Epithelial cell of proximal tubule (primary cell): Measurements from ENCODE around the gene CGB2. TPM values are rescaled to one million over a fixed set of nuclear protein-coding genes. Genes with fewer than 3 reads are reported as not detected.
"Not testable (repeated sequence)": the region's sequence is repeated elsewhere in the genome, so short reads cannot be mapped to it uniquely, and the experiment has no call there.

Source experiments
- DNase-seq: peaks from one replicate; pipeline ENCODE4 v3.0.0-alpha.2; 2011; ENCODE audit warnings: low read depth
- H3K4me3 ChIP-seq: 2 replicates; pipeline ENCODE4 v1.5.1; 2011; ENCODE audit warnings: low read depth, mild to moderate bottlenecking, low read length
- total RNA-seq: library from RNA; depleted of rRNA; stranded (reverse); fragments of >200 nt; gene quantifications from 2 replicates; pipeline ENCODE4 v1.2.3, GENCODE V29; 2015
- TF ChIP-seq, protein P1 (sequence below): conservative IDR thresholded peaks from 2 replicates; pipeline ENCODE4 v1.5.1; 2012; ENCODE audit warnings: low read depth, mild to moderate bottlenecking, low read length

Gene CGB2
- total RNA-seq = not detected in 2 replicates

DNA sequence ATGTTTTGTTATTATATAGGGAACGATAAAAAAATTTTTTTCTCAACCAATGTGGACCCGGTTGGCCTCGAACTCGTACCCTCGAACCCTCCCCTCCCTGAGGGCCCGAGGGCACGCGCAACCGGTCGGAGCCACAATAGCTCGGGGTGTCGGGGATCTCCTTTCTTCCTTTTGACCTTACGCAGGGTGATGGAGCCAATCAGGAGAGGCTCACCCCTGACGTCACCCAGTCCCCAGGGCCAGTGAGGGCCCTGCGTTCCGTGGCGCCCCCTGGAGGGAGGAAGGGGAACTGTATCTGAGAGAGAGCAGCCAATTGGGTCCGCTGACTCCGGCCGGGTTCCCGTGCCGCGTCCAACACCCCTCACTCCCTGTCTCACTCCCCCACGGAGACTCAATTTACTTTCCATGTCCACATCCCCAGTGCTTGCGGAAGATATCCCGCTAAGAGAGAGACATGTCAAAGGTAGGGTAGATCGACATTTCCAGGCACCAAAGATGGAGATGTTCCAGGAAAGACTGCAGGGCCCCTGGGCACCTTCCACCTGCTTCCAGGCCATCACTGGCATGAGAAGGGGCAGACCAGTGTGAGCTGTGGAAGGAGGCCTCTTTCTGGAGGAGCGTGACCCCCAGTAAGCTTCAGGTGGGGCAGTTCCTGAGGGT is at the start of gene CGB2:
Gene CGB2, plus strand, starts transcription at position 249 of the 660 bp plus-strand sequence. Its CDS starts 206 bp downstream, at position 455.
- TF ChIP-seq, protein P1, sequence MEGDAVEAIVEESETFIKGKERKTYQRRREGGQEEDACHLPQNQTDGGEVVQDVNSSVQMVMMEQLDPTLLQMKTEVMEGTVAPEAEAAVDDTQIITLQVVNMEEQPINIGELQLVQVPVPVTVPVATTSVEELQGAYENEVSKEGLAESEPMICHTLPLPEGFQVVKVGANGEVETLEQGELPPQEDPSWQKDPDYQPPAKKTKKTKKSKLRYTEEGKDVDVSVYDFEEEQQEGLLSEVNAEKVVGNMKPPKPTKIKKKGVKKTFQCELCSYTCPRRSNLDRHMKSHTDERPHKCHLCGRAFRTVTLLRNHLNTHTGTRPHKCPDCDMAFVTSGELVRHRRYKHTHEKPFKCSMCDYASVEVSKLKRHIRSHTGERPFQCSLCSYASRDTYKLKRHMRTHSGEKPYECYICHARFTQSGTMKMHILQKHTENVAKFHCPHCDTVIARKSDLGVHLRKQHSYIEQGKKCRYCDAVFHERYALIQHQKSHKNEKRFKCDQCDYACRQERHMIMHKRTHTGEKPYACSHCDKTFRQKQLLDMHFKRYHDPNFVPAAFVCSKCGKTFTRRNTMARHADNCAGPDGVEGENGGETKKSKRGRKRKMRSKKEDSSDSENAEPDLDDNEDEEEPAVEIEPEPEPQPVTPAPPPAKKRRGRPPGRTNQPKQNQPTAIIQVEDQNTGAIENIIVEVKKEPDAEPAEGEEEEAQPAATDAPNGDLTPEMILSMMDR = peak; percentile 45
- not testable (repeated sequence) for DNase-seq, H3K4me3 ChIP-seq

GRCh38 chr19:48982280-48982679 is 49.4 kb upstream of the CGB2 start:
- DNase-seq = no peak
- TF ChIP-seq, protein P1 = no peak
- H3K4me3 ChIP-seq = no peak overlapping the region

DNA sequence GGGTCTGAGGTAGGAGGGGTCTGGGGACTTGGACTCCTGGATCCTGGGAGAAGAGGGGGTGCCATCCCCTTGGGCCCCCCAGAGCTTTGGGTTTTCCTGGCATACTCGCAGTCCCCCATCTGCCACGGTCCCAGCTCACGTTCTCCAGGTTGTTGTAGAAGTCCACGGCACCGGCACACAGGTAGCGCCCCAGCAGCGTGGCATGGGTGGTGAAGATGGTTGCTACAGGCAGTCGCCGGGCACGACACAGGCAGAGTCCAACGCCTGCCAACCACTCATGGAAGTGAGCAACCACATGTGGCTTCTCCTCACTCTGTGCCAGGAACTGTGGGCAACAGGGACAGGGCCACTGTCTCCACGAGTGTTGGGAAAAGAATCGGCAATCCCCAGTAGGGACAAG is 46.0 kb upstream of the CGB2 start:
- H3K4me3 ChIP-seq = no peak overlapping the region
- TF ChIP-seq, protein P1 = no peak
- no peak for DNase-seq

DNA sequence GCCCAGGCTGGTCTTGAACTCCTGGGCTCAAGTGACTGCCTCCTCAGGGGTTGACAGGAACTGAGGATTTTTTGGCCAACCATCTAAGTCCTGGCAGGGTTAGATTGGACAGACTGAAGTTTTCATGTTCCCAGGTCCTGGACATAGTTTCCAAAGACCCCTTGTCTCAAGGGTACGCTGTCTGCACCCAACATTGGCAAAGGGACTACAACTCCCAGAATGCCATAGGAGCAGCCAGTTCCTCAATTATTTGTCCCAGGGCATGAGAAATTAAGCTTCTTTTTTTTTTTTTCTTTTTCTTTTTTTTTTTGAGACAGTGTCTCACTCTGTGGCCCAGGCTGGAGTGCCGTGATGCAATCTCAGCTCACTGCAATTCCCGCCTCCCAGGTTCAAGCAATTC is 45.5 kb upstream of the CGB2 start:
- TF ChIP-seq, protein P1 = no peak
- DNase-seq = no peak
- H3K4me3 ChIP-seq = no peak overlapping the region

DNA sequence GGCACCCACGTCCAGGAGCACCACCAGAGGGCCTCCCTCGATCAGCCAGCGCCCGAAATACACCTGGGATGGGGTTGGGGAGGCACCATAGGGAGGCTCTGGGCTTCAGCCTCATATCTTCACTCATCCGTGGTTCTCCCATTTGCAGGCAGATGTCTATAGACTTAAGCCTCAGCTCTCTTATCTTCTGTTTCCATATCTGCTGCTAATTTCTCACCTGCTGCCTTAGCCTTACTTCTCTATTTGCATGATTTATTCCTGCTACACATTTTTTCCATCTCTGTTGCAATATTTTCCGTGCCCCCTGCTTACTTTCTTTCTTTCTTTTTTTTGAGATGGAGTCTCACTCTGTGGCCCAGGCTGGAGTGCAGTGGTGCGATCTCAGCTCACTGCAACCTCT is 44.4 kb upstream of the CGB2 start:
- DNase-seq = no peak
- TF ChIP-seq, protein P1 = no peak
- no peak overlapping the region for H3K4me3 ChIP-seq

DNA sequence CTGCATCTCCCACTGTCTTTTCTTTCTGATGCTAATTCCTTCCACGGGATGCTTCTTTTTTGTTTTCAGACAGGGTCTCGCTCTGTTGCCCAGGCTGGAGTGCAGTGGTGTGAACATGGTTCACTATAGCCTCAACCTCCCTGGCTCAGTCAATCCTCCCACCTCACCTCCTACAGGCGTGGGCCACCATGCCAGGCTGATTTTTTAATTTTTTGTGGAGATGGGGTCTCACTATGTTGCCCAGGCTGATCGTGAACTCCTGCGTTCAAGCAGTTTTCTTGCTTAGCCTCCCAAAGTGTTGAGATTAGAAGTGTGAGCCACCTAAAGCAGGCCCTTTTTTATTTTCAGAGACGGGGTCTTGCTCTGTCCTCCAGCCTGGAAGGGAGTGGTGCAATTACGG is 43.4 kb upstream of the CGB2 start:
- no peak overlapping the region for H3K4me3 ChIP-seq
- TF ChIP-seq, protein P1 = no peak
- no peak for DNase-seq

GRCh38 chr19:48988860-48989259 is 42.8 kb upstream of the CGB2 start:
- H3K4me3 ChIP-seq = no peak overlapping the region
- TF ChIP-seq, protein P1 = no peak
- DNase-seq = no peak
